ENCODE measurements around the gene MADCAM1. TPM values are rescaled to one million over a fixed set of nuclear protein-coding genes. Genes with fewer than 3 reads are reported as not detected.

The MADCAM1 gene
- total RNA-seq, 1 experiment from 2014 or later, result 0.47 TPM

GRCh38 chr19:482186-483041 lies 13.9 kb upstream of the MADCAM1 start:
- BruUV-seq (replicated peaks), result no TSS peak

DNA sequence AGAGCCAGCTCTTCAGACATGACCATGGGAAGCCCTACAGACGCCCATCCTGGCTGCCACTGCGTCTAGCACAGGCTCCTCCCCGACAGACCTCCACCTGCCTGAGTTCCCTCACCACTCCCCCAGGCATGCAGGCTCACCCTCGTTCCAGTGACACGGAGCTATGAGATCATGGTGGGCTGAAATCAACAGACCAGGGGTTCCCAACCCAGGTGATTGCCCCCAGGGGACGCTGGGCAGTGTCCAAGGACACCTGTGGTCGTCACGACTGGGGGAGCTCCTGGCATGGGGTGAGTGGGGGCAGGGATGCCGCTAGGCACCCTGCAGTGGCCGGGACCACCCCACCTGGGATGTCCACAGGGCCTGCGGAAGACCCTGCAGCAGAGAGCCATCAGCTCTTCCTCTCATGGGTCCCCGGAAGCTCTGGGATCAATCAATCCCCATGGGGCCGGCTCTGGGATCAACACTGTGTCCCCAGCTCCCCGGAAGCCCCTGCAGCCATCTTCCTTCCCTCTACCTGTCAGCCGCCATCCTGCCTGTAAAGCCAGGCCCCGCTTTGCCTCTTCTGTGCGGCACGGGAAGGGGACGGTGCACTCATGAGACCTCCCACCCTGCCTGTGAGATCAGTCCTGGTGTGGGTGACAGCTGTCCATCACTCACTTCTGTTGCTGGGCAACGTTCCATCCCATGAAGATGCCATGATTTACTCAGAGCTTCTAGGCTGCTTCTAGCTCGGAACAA lies 12.8 kb upstream of the MADCAM1 start:
- Mint-ChIP-seq H3K4me1 (ENCODE audit: insufficient read depth, unreplicated experiment) (peaks cover 6% of the 10 kb centered on the region), H3K27ac (ENCODE audit: low read depth, unreplicated experiment) (no peak overlapping the region), H3K36me3 (ENCODE audit: insufficient read depth, unreplicated experiment) (peaks cover 12% of the 10 kb centered on the region), H3K27me3 (ENCODE audit: insufficient read depth, unreplicated experiment) (no peaks in the 10 kb centered on the region), H3K9me3 (ENCODE audit: unreplicated experiment) (peaks cover 28% of the 10 kb centered on the region), H3K4me3 (ENCODE audit: unreplicated experiment) (no peak overlapping the region)
- DNase-seq (ENCODE audit: unreplicated experiment), result no peak
- TF ChIP-seq, protein P1, sequence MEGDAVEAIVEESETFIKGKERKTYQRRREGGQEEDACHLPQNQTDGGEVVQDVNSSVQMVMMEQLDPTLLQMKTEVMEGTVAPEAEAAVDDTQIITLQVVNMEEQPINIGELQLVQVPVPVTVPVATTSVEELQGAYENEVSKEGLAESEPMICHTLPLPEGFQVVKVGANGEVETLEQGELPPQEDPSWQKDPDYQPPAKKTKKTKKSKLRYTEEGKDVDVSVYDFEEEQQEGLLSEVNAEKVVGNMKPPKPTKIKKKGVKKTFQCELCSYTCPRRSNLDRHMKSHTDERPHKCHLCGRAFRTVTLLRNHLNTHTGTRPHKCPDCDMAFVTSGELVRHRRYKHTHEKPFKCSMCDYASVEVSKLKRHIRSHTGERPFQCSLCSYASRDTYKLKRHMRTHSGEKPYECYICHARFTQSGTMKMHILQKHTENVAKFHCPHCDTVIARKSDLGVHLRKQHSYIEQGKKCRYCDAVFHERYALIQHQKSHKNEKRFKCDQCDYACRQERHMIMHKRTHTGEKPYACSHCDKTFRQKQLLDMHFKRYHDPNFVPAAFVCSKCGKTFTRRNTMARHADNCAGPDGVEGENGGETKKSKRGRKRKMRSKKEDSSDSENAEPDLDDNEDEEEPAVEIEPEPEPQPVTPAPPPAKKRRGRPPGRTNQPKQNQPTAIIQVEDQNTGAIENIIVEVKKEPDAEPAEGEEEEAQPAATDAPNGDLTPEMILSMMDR (IDR thresholded peaks at IDR 0.05; ENCODE audit: unreplicated experiment), result no peak
- intact Hi-C loops (cut with micrococcal nuclease), result no loop called here
- CTCF ChIA-PET, result interaction anchor here (1.2 kb wide), 1 partner anchor 23 kb away, joined by 3 read pairs; no protein-coding TSS in a partner anchor
- POLR2A ChIA-PET, result no interaction called here
- BruUV-seq (replicated peaks), result no TSS peak

More at GRCh38 chr19:482186-483041, 13.9 kb upstream of the MADCAM1 start:
- Mint-ChIP-seq H3K27me3 (ENCODE audit: insufficient read depth, unreplicated experiment) (no peaks in the 10 kb centered on the region), H3K9me3 (ENCODE audit: unreplicated experiment) (peaks cover 28% of the 10 kb centered on the region), H3K4me1 (ENCODE audit: insufficient read depth, unreplicated experiment) (peaks cover 6% of the 10 kb centered on the region), H3K4me3 (ENCODE audit: unreplicated experiment) (no peak overlapping the region), H3K36me3 (ENCODE audit: insufficient read depth, unreplicated experiment) (peaks cover 12% of the 10 kb centered on the region), H3K27ac (ENCODE audit: low read depth, unreplicated experiment) (no peak overlapping the region)
- CTCF ChIA-PET, result no interaction called here
- DNase-seq (ENCODE audit: unreplicated experiment), result no peak
- POLR2A ChIA-PET, result no interaction called here
- TF ChIP-seq, protein P1 (IDR thresholded peaks at IDR 0.05; ENCODE audit: unreplicated experiment), result no peak
- intact Hi-C loops (cut with micrococcal nuclease), result no loop called here

DNA sequence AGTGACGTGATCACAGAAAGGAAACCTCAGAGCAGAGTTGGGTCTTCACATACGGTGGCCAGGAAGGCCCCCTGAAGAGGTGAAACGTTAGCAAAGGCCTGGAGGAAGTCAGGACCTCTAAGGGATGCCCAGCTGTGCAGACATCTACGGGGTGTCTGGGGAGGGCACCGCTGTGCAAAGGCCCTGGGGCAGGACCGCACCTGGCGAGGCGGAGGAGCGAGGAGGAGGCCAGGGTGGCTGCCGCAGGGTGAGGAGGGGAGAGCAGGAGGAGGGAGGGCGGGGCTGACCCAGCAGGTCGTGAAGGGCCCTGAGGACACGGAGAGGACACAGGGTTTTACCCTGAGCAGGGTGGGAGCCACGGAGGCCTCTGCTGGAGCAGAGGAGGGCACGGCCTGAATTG lies 11.8 kb upstream of the MADCAM1 start:
- TF ChIP-seq, protein P1 (IDR thresholded peaks at IDR 0.05; ENCODE audit: unreplicated experiment), result no peak
- Mint-ChIP-seq H3K4me3 (ENCODE audit: unreplicated experiment) (no peak overlapping the region), H3K9me3 (ENCODE audit: unreplicated experiment) (peaks cover 28% of the 10 kb centered on the region), H3K4me1 (ENCODE audit: insufficient read depth, unreplicated experiment) (peaks cover 6% of the 10 kb centered on the region), H3K36me3 (ENCODE audit: insufficient read depth, unreplicated experiment) (peaks cover 12% of the 10 kb centered on the region), H3K27me3 (ENCODE audit: insufficient read depth, unreplicated experiment) (no peaks in the 10 kb centered on the region), H3K27ac (ENCODE audit: low read depth, unreplicated experiment) (no peak overlapping the region)
- ChIA-PET POLR2A (no interaction called here), CTCF (interaction anchor here (1.2 kb wide), 1 partner anchor 22 kb away, joined by 3 read pairs; no protein-coding TSS in a partner anchor)
- intact Hi-C loops (cut with micrococcal nuclease), result no loop called here
- BruUV-seq (replicated peaks), result no TSS peak
- DNase-seq (ENCODE audit: unreplicated experiment), result no peak

GRCh38 chr19:485077-485476 lies 11.2 kb upstream of the MADCAM1 start:
- CTCF ChIA-PET, result no interaction called here

More at GRCh38 chr19:485077-485476, 11.2 kb upstream of the MADCAM1 start:
- Mint-ChIP-seq H3K9me3 (ENCODE audit: unreplicated experiment) (peaks cover 24% of the 10 kb centered on the region), H3K27ac (ENCODE audit: low read depth, unreplicated experiment) (no peak overlapping the region), H3K27me3 (ENCODE audit: insufficient read depth, unreplicated experiment) (no peaks in the 10 kb centered on the region), H3K4me3 (ENCODE audit: unreplicated experiment) (no peak overlapping the region), H3K36me3 (ENCODE audit: insufficient read depth, unreplicated experiment) (peaks cover 8% of the 10 kb centered on the region), H3K4me1 (ENCODE audit: insufficient read depth, unreplicated experiment) (peaks cover 6% of the 10 kb centered on the region)
- no TSS peak for BruUV-seq (replicated peaks)
- intact Hi-C loops (cut with micrococcal nuclease), result no loop called here
- TF ChIP-seq, protein P1 (IDR thresholded peaks at IDR 0.05; ENCODE audit: unreplicated experiment), result no peak
- POLR2A ChIA-PET, result interaction anchor here (0.9 to 1.1 kb wide), 2 partner anchors 23 to 97 kb away, joined by 3 to 5 read pairs; no protein-coding TSS in a partner anchor
- no peak for DNase-seq (ENCODE audit: unreplicated experiment)
